GM21529 (cell line): ENCODE measurements around the gene U2AF2.
"Not testable (repeated sequence)": the region's sequence is repeated elsewhere in the genome, so short reads cannot be mapped to it uniquely, and the experiment has no call there.

Experiments
- ATAC-seq: cut with Tn5 transposase; IDR thresholded peaks from one replicate; pipeline ENCODE4 v1.9.1; 2021; ENCODE audit not compliant: unreplicated experiment

Gene U2AF2

DNA sequence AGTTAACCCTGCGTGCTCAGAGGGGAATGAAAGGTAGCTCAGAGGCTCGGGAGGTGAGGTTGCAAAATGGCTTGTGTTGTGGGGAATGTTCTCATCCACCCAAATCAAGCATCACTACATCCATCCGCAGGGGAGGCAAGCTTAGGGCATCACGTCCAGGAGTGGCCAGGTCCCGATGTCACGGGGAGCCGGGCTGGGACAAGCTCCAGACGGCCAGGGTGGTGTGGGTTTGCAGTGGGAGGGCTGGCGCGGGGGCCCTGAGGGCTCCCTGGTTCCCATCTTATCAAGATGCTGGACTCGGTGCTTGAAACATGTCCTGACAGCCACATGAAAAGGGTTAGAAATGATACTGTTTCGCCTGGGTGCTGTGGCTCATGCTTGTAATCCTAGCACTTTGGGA is 46.0 kb downstream of the U2AF2 start:
- ATAC-seq = no peak

DNA sequence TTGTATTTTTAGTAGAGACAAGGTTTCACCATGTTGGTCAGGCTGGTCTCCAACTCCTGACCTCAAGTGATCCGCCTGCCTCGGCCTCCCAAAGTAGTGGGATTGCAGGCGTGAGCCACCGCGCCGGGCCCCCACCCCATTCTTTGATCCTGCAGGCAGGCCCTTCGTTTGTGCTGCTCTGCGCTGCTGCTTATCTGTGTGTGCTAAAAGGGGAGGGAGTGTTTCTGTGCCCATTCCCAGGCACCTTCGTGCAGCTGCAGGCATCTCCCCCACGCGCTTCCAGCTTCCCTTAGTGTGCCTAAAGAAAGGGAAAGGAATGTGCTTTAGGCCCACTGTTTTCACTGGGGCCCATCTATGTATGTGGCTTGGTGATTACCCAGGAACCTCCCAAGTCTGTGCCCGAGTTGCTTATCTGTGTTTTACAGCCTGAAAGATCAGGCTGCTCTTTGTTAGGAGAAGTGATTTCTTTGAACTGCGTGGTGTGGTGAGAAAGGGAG is 47.3 kb downstream of the U2AF2 start:
- ATAC-seq = no peak

DNA sequence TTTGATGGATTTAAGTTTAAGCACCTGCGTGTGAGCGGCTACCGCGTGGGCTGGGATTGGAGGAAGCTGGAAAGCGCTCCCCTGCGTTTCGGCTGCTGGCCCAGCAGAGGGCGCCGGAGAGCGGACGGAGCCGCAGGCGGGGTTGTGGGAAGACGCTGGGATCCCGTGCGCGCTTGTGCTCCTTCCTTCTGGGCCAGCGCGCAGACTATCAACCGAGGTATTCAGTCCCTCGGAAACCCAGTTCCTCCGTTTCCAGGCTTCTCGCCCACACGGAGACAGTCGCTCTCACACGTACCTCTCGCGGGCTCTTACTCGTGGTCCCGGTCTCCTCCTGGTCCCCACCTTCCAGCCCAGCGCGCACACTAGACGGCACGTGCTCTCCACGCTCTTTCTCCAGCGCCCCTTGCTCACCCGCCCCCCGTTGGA is 49.0 kb downstream of the U2AF2 start:
- no peak for ATAC-seq

DNA sequence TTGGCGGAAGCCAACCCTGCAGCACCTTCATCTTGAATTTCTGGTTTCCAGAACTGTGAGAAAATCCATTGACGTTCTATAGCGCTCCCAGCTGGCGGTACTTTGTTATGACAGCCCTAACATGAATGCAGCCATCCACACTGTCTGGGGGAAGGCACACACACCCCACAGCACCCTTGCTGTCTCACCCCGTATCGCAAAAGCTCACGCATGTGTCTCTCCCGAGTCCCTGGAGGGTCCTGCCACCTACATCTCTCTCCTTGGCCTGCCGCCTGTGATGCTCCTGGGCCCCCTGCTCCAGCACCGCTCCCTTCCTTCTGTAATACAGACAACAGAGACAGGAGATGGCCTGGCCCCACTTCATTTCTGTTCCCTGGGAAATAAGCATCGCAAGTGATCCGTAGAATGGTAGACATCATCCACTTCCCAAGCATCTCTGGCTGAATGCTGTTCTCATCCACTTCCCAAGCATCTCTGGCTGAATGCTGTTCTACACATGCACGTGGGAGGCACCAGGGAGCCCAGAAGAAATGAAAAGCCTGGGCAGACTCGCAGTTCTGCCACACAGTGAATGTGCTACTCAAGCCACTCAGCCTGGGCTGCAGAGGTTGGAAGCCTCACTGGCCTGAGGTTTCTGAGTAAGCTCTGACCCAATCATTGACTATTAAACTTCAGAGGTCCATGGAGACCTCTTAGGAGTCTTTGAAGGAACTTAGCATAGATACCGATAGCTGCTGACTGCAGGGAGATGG is 49.8 kb downstream of the U2AF2 start:
- no peak for ATAC-seq

DNA sequence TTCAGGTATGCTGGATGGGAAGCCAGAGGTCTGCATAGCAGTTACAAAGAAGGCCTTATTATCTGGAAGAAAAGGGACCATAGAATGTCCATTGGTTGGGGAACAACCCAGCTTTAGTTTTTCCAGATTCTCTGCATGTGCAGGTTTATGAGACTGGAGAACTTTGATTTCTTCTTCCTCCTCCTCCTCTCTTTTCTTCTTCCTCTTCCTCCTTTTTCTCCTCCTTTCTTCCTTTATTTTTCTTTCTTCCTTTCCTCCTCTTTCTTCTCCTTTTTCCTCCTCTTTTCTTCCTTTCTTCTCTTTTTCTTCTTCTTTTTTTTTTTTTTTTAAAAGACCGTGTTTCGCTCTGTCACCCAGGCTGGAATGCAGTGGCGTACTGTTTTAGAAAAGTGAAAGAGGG is 51.1 kb downstream of the U2AF2 start:
- no peak for ATAC-seq

DNA sequence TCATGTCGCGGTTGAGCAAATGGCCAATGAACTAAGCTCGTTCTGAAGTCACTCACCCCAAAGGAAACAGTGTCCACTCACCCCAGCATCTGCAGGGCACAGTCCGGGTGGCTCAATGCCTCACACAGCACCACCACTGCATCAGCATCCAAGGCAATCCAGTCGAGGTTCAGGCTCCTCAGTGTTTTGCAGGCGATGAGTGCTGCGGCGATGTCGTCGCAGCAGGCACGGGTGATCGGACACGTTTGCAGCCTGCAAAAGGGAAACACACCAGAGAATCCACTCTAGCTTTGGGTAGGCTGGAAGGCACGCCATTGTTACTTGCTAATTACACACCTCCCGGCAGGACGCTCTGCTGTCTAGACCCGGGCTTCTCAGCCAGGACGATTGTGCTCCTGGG is 56.9 kb downstream of the U2AF2 start:
- ATAC-seq = no peak

DNA sequence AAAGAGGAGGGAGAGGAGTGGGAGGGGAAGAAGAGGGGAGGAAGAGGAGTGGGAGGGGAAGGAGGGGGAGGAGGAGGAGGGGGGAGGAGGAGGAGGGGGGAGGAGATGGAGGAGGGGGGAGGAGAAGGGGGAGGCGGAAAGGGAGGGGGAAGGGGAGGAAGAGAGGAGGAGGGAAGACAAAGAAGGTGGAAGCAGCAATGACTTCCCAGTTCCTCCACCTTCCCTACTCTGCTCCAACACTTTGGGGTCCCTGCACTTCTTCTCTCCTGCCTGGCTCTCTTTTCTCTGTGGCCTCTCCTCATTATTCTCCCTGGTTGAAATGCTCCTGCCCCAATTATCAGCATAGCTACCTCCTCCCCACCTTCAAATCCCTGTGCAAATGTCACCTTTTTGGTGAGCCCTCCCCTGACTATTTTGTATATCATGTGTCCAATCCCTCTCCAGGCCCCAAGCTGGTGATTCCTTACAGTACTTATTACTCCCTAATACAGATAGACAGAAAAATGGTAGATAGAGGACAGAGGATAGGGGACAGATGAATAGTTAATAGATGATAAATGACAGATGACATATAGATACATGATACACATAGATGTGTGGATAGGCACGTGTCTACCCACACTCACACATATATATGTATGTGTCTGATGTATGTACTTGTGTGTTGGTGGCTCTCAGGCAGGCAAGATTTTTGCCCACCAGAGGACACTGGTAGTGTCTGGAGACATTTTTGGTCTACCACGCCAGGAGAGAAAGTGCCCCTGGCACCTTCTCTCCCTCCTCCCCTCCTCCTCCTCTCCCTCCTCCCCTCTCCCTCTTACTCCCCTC is 58.2 kb downstream of the U2AF2 start:
- no peak for ATAC-seq

DNA sequence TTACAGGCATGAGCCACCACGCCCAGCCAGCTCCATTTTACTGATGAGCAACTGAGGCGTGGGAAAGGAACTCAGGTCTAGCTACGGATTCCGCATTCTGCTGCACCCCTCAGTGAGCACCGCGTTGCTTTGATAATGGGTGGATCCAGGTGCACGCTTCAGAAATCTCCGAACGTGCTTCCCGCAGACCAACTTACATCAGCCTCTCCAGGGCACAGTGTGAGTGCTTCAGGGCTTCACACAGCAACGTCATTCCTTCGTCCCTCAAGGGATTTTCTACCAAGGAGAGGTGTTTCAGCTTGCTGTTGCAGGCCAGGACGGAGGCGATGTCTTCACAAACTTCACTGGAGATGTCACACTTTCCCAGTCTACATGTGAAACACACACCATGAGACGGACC is 61.7 kb downstream of the U2AF2 start:
- no peak for ATAC-seq

DNA sequence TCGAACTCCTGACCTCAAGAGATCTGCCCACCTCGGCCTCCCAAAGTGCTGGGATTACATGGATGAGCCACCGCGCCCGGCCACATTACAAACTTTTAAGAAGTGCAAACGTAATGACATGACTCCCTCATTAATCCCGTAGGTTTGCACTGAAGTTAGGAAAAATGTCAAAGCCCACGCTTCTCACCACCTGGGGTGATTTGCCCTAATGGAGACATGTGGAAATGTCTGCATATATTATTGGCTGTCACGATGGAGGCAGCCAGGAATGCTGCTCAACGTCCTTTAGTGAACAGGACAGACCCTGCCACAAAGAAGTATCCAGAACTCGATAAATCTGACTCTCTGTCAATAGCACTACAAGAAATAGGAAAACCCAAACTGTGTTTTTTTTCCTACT is 62.4 kb downstream of the U2AF2 start:
- ATAC-seq = no peak

DNA sequence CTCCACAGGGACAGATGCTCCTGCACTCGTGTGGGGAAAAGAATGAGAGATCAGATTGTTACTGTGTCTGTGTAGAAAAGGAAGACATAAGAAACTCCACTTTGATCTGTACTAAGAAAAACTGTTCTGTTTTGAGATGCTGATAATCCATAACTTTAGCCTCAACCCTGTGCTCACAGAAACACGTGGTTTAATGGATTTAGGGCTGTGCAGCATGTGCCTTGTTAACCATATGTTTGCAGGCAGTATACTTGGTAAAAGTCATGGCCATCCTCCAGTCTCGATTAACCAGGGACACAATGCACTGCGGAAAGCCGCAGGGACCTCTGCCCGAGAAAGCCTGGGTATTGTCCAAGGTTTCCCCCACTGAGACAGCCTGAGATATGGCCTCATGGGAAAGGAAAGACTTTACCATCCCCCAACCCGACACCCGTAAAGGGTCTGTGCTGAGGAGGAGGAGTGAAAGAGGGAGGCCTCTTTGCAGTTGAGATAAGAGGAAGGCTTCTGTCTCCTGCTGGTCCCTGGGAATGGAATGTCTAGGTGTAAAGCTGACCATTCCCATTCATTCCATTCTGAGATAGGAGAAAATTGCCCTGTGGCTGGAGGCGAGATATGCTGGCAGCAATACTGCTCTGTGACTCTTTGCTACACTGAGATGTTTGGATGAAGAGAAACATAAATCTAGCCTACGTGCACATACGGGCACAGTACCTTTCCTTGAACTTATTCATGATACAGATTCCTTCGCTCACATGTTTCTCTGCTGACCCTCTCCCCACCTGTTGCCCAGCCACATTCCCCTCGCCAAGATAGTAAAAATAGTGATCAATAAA is 63.3 kb downstream of the U2AF2 start:
- ATAC-seq = not testable (repeated sequence)

DNA sequence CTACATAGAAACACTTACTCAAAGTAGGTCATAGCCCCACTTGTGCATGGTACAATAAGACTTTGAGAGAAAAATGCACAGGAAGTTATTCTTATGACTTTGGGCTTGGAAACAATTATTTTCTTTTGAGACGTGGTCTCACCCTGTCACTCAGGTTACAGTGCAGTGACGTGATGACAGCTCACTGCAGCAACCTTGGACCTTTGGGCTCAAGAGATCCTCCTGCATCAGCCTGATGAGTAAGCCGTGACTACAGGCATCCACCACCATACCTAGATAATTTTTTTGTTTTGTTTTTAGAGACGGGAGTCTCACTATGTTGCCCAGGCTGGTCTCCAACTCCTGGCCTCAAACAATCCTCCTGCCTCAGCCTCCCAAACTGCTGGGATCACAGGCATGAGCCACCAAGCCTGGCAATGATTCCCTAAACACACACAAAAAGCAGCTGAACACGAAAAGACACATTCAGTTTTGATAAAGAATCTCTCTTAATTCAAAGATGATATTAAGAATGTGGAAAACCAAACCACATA is 65.4 kb downstream of the U2AF2 start:
- no peak for ATAC-seq

DNA sequence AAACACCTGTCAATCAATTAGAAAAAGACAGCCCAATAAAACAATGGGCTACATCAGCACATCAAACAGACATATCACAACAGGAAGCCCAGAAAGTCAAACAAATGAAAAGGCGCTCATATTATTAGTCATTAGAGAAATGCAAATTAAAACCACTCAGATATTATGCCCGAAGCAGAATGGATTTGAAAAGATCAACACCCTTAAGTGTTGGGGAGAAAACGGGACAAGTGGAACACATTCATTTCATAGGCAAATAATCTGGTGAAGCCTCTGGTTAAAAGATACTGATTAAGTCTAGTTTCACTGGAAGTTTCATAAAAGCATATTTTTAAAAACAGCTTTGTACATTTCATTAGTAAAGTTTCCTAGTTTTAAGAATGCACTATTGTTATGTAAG is 66.0 kb downstream of the U2AF2 start:
- no peak for ATAC-seq

DNA sequence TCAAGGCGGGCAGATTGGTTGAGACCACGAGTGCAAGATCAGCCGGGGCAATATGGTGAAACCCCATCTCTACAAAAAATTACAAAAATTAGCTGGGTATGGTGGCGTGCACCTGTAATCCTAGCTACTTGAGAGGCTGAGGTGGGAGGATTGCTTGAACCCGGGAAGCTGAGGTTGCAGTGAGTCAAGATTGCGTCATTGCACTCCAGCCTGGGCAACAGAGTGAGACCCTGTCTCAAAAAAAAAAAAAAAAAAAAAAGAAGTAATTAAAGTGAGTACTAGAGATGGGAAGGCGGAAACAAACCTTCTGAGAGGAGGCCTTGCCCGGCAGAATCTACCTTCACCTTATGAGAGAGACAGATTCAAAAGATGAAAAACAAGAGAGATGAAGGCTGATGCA is 68.7 kb downstream of the U2AF2 start:
- ATAC-seq = no peak
